Gastroesophageal sphincter (tissue), 3 donors: ENCODE measurements around the gene ZMAT2.

Source experiments
- CTCF ChIP-seq, 4 experiments: fragments of 200-600 bp in 2 of 4; fragments of 450-650 bp in 2 of 4; sonication (generic) in 1 of 4; IDR thresholded peaks; one replicate each; pipeline ENCODE4 v1.5.1; 2017 to 2019; ENCODE audit warnings: antibody characterized with exemption in 4 of 4, mild to moderate bottlenecking in 2 of 4, moderate library complexity in 2 of 4
- EP300 ChIP-seq: sonication (generic); formaldehyde crosslinking; IDR thresholded peaks from one replicate; pipeline ENCODE4 v1.6.1; 2017; ENCODE audit warnings: antibody characterized with exemption, mild to moderate bottlenecking
- POLR2A ChIP-seq, 2 donors: fragments of 450-650 bp; IDR thresholded peaks; one replicate each; pipeline ENCODE4 v1.6.1; 2017; ENCODE audit warnings: antibody characterized with exemption in 2 of 2, mild to moderate bottlenecking in 2 of 2, moderate library complexity in 1 of 2

GRCh38 chr5:140664030-140664358, 36.3 kb upstream of the ZMAT2 start:
- TF ChIP-seq CTCF (IDR thresholded peaks at IDR 0.05) (no peak), EP300 (no peak), POLR2A (IDR thresholded peaks at IDR 0.05) (no peak)
